HG03571 (cell line): ENCODE results near the gene DHCR24.

Experiments
- ATAC-seq: cut with Tn5 transposase; IDR thresholded peaks from one replicate; pipeline ENCODE4 v1.9.1; 2021; ENCODE audit not compliant: unreplicated experiment

The DHCR24 gene

DNA sequence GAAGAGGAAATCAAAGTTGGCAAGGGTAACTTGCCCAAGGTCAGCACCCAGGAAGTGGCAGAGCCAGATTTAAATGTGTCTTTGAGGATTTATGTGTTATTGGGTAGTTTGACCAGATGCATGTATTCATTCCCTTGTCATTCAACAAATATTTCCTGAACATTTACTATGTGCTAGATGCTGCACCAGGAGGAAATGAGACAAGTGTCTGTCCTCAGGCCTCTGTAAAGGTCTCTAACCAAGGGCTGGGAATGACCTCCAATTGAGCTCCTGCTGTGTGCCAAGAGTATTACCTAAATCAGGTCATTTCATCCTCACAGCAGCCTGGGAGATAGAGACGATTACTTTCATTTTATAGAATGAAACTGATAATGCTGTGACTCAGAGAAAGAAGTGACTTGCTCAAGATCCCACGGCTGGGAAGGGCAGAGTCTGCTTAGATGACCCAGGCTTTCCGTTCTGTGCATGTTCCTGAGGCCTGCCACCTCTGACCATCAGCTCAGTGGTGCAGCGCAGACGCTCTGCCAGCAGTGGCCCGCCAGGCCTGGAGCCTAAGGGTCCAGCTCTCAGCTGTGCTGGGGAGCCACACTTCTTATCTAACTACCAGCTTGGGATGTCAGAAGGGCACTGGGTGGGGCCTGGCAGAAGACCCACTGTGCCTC is 82.4 kb downstream of the DHCR24 start:
- no peak for ATAC-seq

DNA sequence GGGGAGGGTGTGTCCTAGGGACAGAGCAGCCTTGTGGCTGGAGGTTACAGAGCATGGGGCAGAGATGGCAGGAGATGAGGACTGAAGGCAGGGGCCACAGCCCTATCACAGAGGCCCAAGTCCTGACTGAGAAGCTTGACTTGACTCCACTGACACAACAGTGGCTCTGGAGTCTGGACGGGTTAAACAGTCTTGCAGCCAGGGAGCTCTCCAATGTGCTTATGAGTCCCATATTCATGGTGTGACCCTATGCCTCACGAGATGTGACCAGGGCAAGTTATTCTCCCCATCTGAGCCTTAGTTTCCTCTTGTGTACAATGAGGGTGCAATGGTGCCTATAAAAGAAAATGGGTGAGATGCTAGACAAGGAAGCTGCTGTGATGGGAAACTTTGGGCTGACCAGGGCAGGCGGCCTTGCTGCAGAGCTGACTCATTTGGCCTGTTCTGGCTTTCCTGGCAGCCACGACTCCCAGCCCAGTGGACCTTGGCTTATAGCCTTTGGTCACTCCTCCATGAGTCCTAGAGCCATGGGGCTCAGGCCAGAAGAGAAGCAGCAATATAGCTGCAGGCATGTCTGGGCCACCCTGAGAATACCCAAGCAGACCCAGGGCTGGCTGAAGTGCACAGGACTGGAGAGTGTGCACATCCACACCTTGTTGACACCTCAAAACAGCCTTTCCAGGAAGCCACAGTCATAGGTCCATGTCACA is 83.1 kb downstream of the DHCR24 start:
- no peak for ATAC-seq

DNA sequence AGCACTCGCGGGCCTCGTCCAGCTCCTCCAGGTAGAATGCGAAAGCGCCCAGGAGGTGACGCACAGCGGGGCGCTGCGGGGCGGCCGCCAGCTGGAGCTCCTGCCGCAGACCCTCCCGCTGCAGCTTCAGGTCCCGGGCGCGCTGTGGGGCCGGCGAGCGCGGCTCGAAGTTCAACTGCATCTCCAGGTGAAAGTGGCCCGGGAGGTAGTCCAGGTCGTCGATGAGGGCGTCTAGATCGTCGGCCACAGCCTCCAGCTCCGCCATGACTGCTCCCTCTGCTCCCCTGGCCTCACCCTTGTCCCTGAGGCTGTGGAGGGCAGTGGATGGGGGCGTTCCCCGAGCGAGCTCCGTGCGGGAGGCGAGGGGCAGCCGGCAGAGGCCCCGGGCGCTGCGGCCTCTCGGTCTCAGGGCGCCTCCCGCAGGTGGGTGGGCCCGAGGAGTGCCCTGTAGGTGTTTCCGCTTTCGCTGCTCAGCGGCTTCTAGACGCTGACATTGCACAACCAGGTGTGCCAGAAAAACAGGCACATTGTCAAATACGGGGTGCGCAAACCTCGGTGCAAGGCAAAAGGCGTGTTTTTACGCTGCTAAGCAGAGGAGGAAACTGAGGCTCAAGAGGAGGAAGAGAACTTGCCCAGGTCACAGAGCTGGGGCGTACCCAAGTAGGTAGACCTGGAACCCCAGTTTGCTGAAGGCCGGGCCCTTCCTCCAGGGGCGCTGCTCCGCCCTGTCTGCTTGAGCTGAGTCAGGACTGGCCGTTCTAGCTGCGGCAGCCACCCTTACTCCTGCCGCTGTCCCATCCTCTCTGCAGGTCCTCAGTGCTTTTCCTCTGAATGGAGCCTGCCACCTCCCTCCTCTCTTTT is 85.9 kb downstream of the DHCR24 start, which contains the start of gene TTC22:
TTC22 (minus strand) TSS at position 425 of the 861 bp plus-strand sequence; CDS start at position 265, 160 bp downstream.
- peak; percentile 80 for ATAC-seq

DNA sequence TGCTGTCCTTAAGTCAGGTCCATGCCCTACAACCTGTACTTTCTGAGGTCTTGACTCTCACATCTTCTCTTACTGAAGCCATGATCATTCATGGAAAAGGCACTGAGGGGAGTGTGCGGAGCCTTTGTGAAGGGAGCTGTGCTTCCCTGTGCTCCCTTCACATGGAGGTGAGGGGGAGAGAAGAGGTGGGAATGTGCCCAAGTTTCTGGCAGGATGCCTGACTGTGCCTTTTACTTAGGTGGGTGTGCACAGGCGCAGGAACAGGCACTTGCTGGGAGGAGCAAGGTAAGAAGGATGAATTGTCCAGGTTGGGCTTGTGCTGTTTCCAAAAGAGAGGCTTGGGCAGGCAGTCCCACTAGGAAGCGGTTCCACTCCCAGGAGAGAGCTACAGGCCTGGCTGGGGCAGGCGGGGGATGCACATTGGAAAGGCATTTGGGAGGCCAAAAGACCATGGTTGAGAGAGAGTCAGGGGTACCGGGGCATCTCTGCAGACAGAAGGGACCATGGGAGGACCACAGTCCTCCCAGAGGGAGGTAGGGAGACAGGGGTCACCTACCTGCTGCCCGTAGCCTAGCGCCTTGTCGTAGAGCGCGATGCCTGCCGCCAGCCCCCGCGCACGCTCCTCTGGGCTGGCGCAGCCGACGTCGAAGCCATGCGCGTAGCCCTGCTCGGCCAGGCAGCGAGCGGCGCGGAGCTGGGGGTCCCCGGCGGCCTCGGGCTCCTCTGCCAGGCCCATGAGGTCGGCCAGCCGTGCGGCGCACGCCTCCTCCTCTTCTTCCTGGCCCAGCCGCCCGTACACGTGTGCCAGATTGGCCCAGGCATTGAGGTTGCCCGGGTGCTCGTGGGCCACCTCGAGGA is 86.7 kb downstream of the DHCR24 start:
- ATAC-seq: no peak
